Activated CD4-positive, CD25-positive, alpha-beta regulatory T cell treated with anti-CD3 and anti-CD28 coated beads, Interleukin-2, amount 50 U/mL, for 16 hours (primary cell): ENCODE data around the gene MAP2K5.

Experiments
- DNase-seq: peaks from one replicate; pipeline ENCODE4 v3.0.0-alpha.2; 2020; ENCODE audit warnings: low read depth, low spot score

The MAP2K5 gene

GRCh38 chr15:67824197-67824968 lies 281.9 kb downstream of the MAP2K5 start:
- DNase-seq: no peak

GRCh38 chr15:67824976-67825880 lies 282.7 kb downstream of the MAP2K5 start, which contains the start of gene SKOR1:
SKOR1 (plus strand) TSS chr15:67825509; CDS start chr15:67825603, 94 bp downstream.
- DNase-seq: no peak

- no peak for DNase-seq
These were observed 283.6 kb downstream of the MAP2K5 start for GRCh38 chr15:67825881-67826716.

- DNase-seq: no peak
These were observed 284.4 kb downstream of the MAP2K5 start for GRCh38 chr15:67826717-67827561.

- no peak for DNase-seq
These were observed 285.2 kb downstream of the MAP2K5 start for GRCh38 chr15:67827562-67828277.

- no peak for DNase-seq
These were observed 285.9 kb downstream of the MAP2K5 start for GRCh38 chr15:67828278-67828968.

- no peak for DNase-seq
These were observed 286.6 kb downstream of the MAP2K5 start for GRCh38 chr15:67828969-67829646.

GRCh38 chr15:67829647-67830504 lies 287.4 kb downstream of the MAP2K5 start:
- DNase-seq: no peak

- DNase-seq: no peak
These were observed 288.9 kb downstream of the MAP2K5 start for GRCh38 chr15:67831363-67831762.

GRCh38 chr15:67832031-67832551 lies 289.6 kb downstream of the MAP2K5 start:
- DNase-seq: no peak

- DNase-seq: no peak
These were observed 290.6 kb downstream of the MAP2K5 start for GRCh38 chr15:67832897-67833709.

- no peak for DNase-seq
These were observed 291.4 kb downstream of the MAP2K5 start for GRCh38 chr15:67833710-67834511.

- DNase-seq: no peak
These were observed 292.2 kb downstream of the MAP2K5 start for GRCh38 chr15:67834581-67835296.

GRCh38 chr15:67835297-67836133 lies 293.0 kb downstream of the MAP2K5 start:
- DNase-seq: no peak

GRCh38 chr15:67836134-67836455 lies 293.6 kb downstream of the MAP2K5 start:
- DNase-seq: no peak
